ENCODE measurements around the gene FANCI.
"Not testable (repeated sequence)": the region's sequence is repeated elsewhere in the genome, so short reads cannot be mapped to it uniquely, and the experiment has no call there.

DNA sequence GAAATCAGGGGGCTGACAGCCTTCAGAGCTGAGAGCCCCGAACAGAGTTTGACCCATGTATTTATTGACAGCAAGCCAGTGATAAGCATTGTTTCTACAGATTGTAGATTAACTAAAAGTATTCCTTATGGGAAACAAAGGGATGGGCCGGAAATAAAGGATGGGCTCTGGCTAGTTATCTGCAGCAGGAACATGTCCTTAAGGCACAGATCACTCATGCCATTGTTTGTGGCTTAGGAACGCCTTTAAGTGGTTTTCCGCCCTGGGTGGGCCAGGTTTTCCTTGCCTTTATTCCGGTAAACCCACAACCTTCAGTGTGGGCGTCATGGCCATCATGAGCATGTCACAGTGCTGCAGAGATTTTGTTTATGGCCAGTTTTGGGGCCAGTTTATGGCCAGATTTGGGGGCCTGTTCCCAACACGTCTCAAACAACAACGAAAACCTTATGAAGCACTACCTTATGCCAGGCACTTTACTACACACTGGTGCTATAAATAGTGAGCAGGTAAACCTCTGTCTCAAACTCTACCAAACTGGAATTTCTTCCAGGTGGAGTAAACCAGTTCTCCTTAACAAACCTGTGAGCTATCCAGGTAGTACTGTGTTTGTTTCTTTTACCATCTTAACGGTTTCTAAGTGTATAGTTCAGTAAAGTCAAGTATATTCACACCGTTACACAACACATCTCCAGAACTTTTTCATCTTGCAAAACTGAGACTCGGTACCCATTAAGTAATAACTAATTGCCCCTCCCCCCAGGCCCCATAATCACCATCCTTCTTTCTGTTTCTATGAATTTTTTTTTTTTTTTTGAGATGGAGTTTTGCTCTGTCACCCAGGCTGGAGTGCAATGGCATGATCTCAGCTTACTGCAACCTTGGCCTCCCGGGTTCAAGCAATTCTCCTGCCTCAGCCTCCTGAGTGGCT, 3.6 kb upstream of the FANCI start:
- TF ChIP-seq, protein P1, sequence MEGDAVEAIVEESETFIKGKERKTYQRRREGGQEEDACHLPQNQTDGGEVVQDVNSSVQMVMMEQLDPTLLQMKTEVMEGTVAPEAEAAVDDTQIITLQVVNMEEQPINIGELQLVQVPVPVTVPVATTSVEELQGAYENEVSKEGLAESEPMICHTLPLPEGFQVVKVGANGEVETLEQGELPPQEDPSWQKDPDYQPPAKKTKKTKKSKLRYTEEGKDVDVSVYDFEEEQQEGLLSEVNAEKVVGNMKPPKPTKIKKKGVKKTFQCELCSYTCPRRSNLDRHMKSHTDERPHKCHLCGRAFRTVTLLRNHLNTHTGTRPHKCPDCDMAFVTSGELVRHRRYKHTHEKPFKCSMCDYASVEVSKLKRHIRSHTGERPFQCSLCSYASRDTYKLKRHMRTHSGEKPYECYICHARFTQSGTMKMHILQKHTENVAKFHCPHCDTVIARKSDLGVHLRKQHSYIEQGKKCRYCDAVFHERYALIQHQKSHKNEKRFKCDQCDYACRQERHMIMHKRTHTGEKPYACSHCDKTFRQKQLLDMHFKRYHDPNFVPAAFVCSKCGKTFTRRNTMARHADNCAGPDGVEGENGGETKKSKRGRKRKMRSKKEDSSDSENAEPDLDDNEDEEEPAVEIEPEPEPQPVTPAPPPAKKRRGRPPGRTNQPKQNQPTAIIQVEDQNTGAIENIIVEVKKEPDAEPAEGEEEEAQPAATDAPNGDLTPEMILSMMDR (IDR thresholded peaks at IDR 0.05), result not testable (repeated sequence)
- not testable (repeated sequence) for TF ChIP-seq POLR2AphosphoS5 (IDR thresholded peaks at IDR 0.05)

All from sigmoid colon (tissue), 4 donors.